ENCODE measurements around the gene PLXND1. TPM values are rescaled to one million over a fixed set of nuclear protein-coding genes. Genes with fewer than 3 reads are reported as not detected.
A peak's percentile ranks its signal among the peaks of the same experiment; 100 is the strongest.

Gene PLXND1
- total RNA-seq, 2 donors from 2014 or later = 2.8 to 4.8 TPM

DNA sequence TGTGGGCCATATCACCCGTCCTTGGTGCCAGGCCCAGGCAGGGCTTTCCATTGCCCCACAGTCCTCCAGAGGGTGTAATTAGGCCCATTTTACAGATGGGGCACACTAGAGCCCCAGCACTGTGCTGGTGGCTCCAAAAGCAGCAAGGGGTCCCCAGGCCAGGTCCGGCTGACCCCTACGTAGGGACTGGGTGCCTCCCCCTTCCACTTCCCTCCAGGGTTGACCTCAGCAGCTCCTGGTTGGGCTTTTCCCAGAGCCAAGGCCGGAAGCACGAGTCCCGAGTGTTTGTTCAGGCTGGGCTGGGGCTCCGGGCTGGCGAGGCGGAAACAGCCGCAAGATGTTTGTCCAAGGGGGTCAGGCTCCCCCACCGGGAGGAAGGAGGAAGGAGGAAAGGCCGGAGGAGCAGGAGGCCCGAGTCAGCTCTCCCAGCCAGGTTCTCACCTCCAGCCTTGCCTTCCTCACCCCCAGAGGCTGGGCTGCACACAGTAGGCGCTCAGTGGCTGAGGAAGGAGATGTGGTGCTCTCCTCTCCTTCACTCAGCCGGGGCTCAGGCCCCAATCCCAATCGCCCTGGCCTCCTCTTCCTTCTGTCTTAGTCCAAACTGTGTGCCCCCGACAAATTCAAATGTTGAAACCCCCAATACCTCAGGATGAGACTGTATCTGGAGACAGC lies 17.1 kb upstream of the PLXND1 start:
- peaks cover 24 to 33% of the 10 kb centered on the region in 2 donors for H3K4me1 Mint-ChIP-seq (ENCODE audit: low read depth in 2 of 2)
- no peak overlapping the region for H3K4me3 Mint-ChIP-seq
- peak; percentile 54 for DNase-seq (ENCODE audit: low spot score)
- ATAC-seq = no peak
- H3K9me3 Mint-ChIP-seq = no peaks in the 10 kb centered on the region
- no peaks in the 10 kb centered on the region for H3K36me3 Mint-ChIP-seq
- no peak overlapping the region for H3K27ac Mint-ChIP-seq
- no peaks in the 10 kb centered on the region for H3K27me3 Mint-ChIP-seq

DNA sequence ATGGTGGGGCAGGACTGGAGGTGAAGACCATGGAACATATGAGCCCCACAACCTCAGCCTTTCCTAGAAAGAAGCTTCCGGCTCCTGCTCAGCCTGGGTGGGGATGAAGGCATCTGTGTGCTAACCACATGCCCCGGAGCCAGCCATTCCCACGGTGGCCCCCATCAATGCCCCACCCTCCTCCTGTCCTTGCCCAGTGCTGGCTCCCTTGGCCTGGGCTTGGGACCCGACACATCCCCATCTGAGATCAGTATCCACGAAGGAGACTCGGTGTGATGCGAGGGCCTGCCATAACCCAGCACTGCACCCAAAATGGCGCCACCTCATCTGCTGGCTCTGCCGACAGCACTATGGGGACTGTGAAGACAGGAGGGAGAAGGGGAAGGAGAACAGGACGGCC lies 16.5 kb upstream of the PLXND1 start:
- no peak overlapping the region for H3K4me3 Mint-ChIP-seq
- no peak for ATAC-seq
- no peak overlapping the region for H3K27ac Mint-ChIP-seq
- H3K27me3 Mint-ChIP-seq = no peaks in the 10 kb centered on the region
- peaks cover 20 to 32% of the 10 kb centered on the region in 2 donors for H3K4me1 Mint-ChIP-seq (ENCODE audit: low read depth in 2 of 2)
- H3K9me3 Mint-ChIP-seq = no peaks in the 10 kb centered on the region
- peak; percentile 58 for DNase-seq (ENCODE audit: low spot score)
- no peaks in the 10 kb centered on the region for H3K36me3 Mint-ChIP-seq

DNA sequence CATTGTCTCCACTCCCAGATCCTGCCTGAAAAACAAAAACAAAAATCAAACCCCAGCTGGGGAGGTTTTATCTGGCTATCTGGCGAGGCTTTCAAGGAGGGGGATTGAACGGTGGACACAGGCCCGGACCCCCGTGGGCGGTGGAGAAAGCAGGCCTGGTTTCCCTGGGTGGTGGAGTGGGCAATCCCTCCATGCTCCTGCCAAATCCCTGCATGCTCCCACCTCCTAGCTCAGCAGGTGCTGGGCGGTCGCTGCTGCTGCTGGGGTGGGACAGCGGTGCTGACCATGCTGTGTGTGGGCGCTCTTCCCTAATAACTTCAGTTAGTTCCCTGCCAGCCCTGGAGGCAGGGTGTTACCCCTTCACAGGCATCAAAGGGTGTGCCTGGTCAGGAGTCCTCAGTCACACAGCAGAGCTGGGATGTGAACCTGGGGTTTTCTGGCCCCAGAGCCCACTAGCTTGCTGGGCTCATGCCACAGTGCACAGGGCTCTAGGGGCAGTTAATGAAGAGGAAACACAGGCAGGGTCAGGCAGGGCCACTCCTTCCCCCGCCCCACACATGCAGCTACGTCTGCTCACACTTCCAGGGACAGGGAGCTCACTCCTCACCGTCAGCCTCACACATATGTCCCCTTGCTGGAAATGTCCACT lies 15.9 kb upstream of the PLXND1 start:
- no peak for ATAC-seq
- Mint-ChIP-seq H3K36me3 (no peaks in the 10 kb centered on the region), H3K4me1 (ENCODE audit: low read depth in 2 of 2) (peaks cover 14 to 27% of the 10 kb centered on the region in 2 donors), H3K9me3 (no peaks in the 10 kb centered on the region), H3K27me3 (no peaks in the 10 kb centered on the region), H3K4me3 (no peak overlapping the region), H3K27ac (no peak overlapping the region)
- DNase-seq (ENCODE audit: low spot score) = no peak

DNA sequence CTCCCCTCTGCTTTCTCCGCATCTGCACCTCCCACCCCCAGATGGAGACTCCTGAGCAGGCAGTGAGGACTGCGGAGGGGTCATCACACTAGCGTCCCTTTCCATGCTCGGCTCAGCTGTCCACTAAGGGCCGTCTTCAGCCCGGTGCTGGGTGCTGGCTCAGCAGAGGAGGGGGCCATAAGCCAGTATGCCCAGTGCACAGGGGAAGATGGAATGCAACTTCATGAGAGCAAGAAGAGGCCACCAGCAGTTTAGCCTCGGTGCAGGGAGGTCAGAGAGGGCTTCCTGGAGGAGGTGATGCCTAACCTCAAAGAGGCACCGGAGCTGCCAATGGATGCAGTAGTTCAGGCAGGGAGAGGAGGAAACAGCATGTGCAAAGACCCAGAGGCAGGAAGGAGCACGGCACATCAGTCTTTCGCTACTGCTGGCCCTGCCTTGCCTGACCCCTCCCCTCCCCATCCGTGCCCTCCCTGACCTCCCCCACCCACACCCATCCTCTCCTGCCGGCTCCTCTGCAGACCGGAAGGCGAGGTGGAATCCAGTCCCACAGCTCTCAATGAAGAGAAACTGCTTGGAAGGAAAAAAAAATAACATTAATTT lies 15.2 kb upstream of the PLXND1 start:
- Mint-ChIP-seq H3K9me3 (no peaks in the 10 kb centered on the region), H3K27ac (no peak overlapping the region), H3K4me3 (no peak overlapping the region), H3K4me1 (ENCODE audit: low read depth in 2 of 2) (peaks cover 11 to 26% of the 10 kb centered on the region in 2 donors), H3K36me3 (no peaks in the 10 kb centered on the region), H3K27me3 (no peaks in the 10 kb centered on the region)
- ATAC-seq (no peak), DNase-seq (ENCODE audit: low spot score) (peak; percentile 44)

DNA sequence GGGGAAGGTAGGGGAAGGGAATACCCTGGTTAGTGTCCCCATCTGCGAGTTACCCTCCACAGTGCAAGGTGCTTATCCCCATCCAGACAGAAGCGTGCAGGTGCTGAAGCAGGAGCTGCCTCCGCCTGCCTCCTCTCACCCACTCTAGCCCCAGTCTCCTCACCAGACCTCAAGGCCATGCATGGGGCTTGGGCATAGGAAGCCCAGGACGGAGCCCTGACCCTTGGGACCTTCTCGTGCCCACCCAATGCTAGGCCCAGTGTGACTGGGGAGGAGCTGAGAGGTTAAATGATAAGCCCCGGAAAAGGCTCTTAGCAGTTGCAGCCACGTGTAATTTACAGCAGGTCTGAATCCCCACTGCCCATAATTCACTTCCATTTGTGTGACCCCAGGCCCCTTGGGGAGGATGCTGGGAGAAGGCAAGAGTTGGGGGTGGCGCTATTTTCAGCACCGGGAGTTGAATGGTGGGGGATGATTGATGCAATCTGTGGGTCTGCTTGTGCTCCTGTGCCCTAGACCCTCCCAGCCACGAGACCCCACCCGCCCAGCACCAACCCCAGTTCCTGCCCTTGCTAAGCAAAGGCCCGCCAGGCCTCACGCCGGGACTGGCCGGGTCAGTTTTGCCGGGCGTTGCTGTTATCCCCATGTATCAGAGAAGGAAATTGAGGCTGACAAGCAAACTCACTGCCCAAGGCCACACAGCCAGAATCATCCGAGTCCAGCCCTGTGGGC lies 14.5 kb upstream of the PLXND1 start:
- no peak overlapping the region for H3K4me3 Mint-ChIP-seq
- H3K27ac Mint-ChIP-seq = no peak overlapping the region
- H3K9me3 Mint-ChIP-seq = no peaks in the 10 kb centered on the region
- H3K36me3 Mint-ChIP-seq = no peaks in the 10 kb centered on the region
- H3K4me1 Mint-ChIP-seq (ENCODE audit: low read depth in 2 of 2) = peaks cover 7 to 22% of the 10 kb centered on the region in 2 donors
- no peak for ATAC-seq
- H3K27me3 Mint-ChIP-seq = no peaks in the 10 kb centered on the region
- DNase-seq (ENCODE audit: low spot score) = peak; percentile 53

DNA sequence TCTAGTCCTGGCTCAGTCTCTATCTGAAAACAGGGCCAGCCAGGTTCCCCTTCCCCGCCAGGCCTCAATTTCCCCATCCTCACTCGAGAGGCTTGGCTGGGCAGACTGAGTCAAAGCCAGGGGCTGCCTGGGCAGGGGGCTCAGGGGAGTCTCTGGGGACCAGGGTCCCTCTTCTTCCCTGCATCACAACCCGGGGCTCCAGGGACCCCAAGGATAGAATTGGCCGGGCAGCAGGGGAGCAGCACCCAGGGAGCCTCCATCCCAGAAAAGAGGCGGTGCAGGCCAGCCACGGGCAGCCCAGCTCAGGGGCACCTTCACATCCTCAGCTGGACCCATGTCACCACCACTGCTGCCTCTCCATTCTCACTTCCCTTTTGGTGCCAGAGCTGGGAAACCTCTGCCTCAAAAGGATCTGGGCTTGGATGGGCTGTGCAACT lies 13.3 kb upstream of the PLXND1 start:
- DNase-seq (ENCODE audit: low spot score) = peak; percentile 39
- no peaks in the 10 kb centered on the region for H3K27me3 Mint-ChIP-seq
- H3K4me1 Mint-ChIP-seq (ENCODE audit: low read depth in 2 of 2) = peaks cover 4 to 20% of the 10 kb centered on the region in 2 donors
- no peak overlapping the region for H3K4me3 Mint-ChIP-seq
- no peaks in the 10 kb centered on the region for H3K36me3 Mint-ChIP-seq
- H3K9me3 Mint-ChIP-seq = no peaks in the 10 kb centered on the region
- no peak for ATAC-seq
- H3K27ac Mint-ChIP-seq = no peak overlapping the region

DNA sequence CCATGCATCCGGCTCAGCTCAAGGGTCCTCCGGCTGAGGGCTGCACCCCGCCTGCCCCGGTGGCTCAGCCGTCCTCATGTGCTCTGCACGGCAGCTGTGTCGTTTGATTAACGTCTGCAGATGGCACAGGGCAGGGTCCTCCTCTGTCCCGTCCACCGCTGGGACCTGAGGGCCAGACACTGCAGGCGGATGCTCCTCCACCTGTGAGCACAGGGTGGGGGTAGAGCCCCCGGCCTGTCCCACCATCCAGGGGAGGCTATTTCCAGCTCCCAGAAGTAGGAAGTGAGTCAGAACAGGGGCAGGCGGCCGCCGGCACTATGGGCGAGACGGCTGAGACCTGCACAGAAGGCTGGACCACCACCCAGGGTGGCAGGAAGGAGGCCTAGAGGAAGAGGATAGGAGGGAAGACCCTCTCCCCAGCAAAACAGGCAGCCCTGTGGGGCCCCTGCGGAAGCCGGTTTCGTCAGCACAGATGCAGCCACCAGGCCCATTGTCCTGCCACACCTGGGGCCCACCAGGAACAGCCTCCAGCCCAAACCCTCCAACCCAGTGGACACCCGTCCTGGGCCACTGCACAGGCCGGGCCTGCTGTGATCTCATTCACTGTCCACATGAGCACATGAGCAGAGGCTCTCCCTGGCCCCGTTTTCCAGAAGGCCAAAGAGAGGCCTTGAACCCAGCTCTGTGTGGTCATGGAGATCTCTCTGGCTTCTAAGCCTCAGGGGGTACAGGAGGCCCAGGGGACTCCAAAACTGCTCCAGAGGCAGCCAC lies 12.6 kb upstream of the PLXND1 start:
- Mint-ChIP-seq H3K4me3 (no peak overlapping the region), H3K4me1 (ENCODE audit: low read depth in 2 of 2) (peaks cover 4 to 16% of the 10 kb centered on the region in 2 donors), H3K9me3 (no peaks in the 10 kb centered on the region), H3K36me3 (no peaks in the 10 kb centered on the region), H3K27ac (no peak overlapping the region), H3K27me3 (no peaks in the 10 kb centered on the region)
- ATAC-seq = no peak
- peak; percentile 56 for DNase-seq (ENCODE audit: low spot score)

DNA sequence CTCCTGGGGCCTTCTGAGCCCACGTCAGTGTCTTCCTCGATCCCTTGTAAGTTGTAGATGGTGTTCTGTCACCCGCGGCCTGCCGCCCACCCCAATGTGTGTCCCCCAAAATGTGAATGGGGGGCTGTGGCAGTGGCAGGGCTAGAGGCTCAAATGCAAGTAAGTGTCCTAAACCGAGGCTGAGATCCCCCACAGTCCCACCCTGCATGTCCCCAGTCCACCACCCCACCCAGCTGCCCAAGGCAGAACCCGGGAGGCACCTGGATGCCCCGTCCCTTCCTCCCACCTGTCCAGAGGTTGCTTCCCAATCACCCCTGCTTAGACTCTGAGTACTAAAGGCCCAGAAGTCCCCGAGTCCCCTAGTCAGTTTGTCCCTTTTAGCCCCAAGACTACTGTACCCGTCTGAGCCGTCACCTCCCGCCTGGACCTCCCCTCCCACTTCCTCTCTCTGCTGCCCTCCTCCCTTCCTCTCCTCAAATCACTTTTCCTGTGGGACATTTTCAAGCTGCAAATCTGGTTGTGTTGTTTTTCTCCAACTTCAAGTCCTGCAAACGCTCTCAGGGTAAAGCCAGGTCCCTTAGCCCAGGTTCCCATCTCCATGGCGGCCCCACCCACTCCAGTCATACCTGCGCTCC lies 11.8 kb upstream of the PLXND1 start:
- Mint-ChIP-seq H3K36me3 (no peaks in the 10 kb centered on the region), H3K27ac (no peak overlapping the region), H3K4me3 (no peak overlapping the region), H3K4me1 (ENCODE audit: low read depth in 2 of 2) (peaks cover 4 to 16% of the 10 kb centered on the region in 2 donors), H3K9me3 (no peaks in the 10 kb centered on the region), H3K27me3 (no peaks in the 10 kb centered on the region)
- ATAC-seq (no peak), DNase-seq (ENCODE audit: low spot score) (no peak)

DNA sequence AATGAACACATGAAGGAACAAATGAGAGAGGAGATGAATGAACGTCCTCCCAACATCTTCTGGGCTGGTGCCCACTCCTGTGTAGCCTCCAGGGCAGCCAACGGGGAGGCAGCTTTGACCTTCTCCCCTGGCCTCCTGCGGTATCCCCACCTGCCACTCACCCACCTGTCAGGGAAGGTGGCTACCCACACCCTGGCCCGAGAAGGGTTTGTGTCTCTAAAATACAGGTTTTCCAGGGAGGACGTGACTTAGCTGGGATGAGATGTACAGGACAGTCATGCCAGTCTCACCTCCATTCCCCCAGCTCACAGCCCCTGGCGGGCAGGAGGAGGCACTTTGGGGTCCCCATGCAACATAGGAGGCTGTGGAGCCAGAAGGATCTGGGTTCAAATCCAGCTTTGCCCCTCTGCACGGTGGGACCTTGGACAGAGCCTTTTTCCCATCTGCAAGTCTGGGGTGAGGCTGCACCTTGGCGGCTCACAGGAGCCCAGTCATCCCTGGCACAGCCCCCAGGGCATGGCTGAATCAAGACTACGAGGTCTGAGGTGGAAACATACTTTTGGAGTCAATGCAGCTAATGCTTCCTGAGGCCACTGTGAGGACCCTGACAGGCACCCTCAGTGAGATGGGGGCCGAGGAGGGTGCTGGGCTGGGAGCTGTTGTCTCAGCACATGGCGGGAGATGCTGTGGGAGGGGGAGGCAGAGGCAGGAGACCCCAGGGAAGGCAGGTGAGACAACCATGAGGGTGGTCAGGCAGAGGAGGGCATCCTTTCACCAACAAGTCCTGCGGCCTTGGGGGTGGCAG lies 11.1 kb upstream of the PLXND1 start:
- DNase-seq (ENCODE audit: low spot score) = no peak
- Mint-ChIP-seq H3K27me3 (no peaks in the 10 kb centered on the region), H3K9me3 (no peaks in the 10 kb centered on the region), H3K36me3 (no peaks in the 10 kb centered on the region), H3K27ac (no peak overlapping the region), H3K4me3 (no peak overlapping the region), H3K4me1 (ENCODE audit: low read depth in 2 of 2) (peaks cover 4 to 16% of the 10 kb centered on the region in 2 donors)
- ATAC-seq = no peak

DNA sequence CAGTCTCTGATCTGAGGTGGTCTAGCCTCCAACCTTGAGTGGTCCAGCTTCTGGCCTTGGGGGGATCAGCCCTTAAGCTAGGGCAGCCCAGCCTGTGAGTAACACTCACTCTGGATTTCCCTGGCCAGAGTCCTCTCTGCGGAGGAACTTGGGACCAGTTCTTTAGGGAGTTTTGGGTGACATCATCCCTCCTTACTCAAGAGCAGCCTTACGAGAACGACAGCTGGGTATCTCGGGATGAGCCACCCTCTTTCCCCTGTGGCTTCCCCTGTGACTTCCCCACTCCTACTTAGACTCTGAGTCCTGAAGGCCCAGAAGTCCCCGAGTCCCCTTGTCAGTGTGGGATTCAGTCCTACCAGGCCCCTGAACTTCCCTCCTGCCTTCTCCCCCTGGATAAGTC lies 10.2 kb upstream of the PLXND1 start:
- H3K4me1 Mint-ChIP-seq (ENCODE audit: low read depth in 2 of 2) = peaks cover 5 to 18% of the 10 kb centered on the region in 2 donors
- ATAC-seq = no peak
- H3K36me3 Mint-ChIP-seq = no peaks in the 10 kb centered on the region

DNA sequence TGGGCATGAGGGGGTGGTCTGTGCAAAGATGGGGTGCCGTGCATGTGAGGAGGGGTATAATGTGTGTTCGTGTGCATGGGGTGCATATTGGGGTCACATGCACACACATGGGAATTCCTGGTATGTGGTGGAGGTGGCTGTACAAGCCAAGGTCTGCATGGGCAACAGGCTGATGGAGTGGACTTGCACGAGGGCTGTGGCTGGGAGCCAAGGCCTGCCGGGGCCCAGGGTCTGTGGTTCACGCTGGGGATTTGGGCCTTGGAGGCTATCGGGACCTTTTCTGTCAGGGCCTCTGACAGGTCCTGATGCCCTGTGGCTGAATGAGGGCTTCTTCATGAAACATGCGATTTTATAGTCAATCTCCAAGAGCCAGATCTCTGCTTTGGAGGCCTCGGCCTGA lies 9.8 kb upstream of the PLXND1 start:
- ATAC-seq (no peak), DNase-seq (ENCODE audit: low spot score) (no peak)
- peaks cover 9 to 22% of the 10 kb centered on the region in 2 donors for H3K4me1 Mint-ChIP-seq (ENCODE audit: low read depth in 2 of 2)
- H3K27me3 Mint-ChIP-seq = no peaks in the 10 kb centered on the region
- H3K4me3 Mint-ChIP-seq = no peak overlapping the region
- no peaks in the 10 kb centered on the region for H3K36me3 Mint-ChIP-seq
- H3K9me3 Mint-ChIP-seq = no peaks in the 10 kb centered on the region
- no peak overlapping the region for H3K27ac Mint-ChIP-seq

More for the DNA sequence above, 10.2 kb upstream of the PLXND1 start:
- H3K9me3 Mint-ChIP-seq = no peaks in the 10 kb centered on the region
- DNase-seq (ENCODE audit: low spot score) = no peak
- no peak overlapping the region for H3K4me3 Mint-ChIP-seq
- H3K27ac Mint-ChIP-seq = no peak overlapping the region
- H3K27me3 Mint-ChIP-seq = no peaks in the 10 kb centered on the region

DNA sequence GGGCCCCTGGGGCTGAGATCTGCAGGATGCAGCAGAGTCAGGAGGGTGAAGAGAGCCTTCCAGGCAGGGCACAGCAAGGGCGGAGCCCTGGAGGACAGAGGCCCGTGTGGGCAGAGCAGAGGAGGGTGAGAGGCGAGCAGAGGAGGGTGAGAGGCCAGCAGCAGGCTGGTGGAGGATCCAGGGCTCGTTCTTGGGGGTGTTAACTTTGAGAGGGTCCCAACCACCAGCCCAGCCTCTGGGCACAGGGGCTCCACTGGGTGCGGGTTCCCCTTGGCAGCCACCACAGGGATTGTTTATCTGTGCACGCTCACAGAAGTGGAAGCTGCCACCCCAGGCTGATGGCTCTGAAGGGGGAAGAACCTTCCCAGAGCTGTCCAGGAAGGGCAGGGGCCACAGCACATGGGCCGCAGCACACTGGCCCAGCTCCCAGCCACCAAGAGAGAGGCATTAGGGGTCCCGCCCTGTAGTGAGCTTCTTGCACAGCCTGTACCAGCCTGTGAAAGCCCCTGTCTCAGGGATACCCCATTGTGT lies 9.3 kb upstream of the PLXND1 start:
- no peak for ATAC-seq
- no peaks in the 10 kb centered on the region for H3K36me3 Mint-ChIP-seq
- H3K4me1 Mint-ChIP-seq (ENCODE audit: low read depth in 2 of 2) = peaks cover 14 to 27% of the 10 kb centered on the region in 2 donors
- no peak overlapping the region for H3K4me3 Mint-ChIP-seq
- no peak for DNase-seq (ENCODE audit: low spot score)
- no peaks in the 10 kb centered on the region for H3K27me3 Mint-ChIP-seq
- H3K9me3 Mint-ChIP-seq = no peaks in the 10 kb centered on the region
- H3K27ac Mint-ChIP-seq = no peak overlapping the region
